Stimulated activated CD8-positive, alpha-beta memory T cell treated with anti-CD3 and anti-CD28 coated beads, Interleukin-4, amount 100 ng/mL, for 4 hours (primary cell): ENCODE data around the gene STON2.
"Not testable (repeated sequence)": the region's sequence is repeated elsewhere in the genome, so short reads cannot be mapped to it uniquely, and the experiment has no call there.

Experiments used
- DNase-seq, 2 donors: peaks; one replicate each; pipeline ENCODE4 v3.0.0-alpha.2; 2020; ENCODE audit warnings: low read depth in 2 of 2, low spot score in 1 of 2

Gene STON2

DNA sequence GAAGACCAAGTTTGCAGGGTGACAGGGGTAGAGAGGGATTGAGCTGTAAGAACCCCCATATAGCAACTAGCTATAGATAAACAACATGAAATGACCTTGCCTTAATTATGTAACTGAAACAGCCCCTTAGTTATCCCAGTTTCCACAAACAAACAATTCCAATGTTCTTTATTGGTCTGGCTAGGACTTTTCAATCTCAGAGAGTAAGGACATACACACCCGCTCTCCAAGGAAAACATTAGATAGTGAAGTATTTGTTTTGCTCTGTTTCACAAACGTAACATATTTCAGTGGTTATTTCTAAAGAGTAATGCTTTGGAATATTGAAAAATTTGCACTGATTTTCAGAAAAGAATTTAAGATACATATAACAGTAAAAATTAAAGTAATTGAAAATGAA lies 127.8 kb downstream of the STON2 start:
- DNase-seq: no peak

DNA sequence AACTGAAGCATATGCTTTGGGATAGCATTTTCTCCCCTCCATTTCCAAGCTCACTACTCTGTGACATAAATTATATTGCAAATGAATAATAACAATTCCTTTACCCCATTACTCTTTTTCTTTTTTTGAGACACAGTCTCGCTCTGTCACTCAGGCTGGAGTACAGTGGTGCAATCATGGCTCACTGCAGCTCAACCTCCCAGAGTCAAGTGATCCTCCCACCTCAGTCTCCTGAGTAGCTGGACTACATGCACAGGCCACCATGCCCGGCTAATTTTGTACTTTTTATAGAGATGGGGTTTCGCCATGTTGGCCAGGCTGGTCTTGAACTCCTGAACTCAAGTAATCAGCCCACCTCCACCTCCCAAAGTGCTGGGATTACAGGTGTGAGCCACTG lies 130.1 kb downstream of the STON2 start:
- no peak for DNase-seq

DNA sequence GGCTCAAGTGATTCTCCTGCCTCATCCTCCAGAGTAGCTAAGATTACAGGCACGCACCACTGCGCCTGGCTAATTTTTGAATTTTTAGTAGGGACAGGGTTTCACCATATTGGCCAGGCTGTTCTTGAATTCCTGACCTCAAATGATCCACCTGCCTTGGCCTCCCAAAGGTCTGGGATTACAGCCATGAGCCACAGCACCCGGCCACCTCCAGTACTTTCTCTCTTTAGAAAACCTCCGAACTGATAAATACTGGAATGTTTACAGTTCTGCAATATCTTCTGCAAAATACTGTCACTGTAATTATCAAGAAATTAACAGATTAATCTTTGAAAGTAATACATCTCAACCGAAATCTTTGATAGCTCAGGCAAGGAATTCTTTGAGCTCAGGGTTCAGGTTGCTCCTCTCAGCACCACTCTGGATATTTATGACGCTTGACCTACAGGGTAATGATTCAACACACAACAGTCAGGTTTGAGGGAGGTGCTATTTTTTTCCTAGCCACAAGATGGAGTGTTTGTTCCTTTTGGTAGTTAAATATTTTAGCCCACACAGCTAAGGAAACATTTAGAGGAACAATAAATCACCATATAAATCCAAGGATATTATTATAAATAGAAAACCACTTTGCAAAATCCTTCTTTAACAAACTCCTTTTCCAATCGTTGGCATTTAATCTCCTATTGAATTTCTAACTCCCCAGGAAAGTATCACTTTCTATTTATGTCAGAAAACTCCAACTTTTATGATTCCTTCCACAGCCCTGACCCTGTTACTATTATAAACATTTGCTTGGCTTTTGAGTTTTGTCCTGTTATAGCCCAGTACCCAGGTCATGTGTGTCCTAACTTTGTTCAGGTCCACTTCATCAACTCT lies 130.8 kb downstream of the STON2 start:
- DNase-seq: no peak

DNA sequence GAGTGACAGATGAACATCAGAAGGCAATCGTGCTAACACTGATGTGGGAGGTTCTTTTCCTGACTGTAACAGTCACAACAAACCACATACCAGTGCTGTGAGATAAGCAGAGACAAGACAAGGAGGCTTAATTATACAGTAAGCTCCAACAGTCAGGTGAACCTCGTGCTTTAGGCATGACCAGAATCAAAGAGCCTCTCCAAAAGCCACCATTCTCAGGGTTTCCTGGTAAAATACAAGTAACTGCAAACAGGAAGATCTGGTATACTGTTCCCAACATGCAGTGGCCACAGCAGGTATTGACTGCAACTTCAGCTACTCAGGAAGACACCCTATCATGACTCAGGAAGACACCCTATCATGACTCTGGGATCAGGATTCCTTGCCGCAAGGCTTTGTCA lies 132.1 kb downstream of the STON2 start:
- DNase-seq: no peak

DNA sequence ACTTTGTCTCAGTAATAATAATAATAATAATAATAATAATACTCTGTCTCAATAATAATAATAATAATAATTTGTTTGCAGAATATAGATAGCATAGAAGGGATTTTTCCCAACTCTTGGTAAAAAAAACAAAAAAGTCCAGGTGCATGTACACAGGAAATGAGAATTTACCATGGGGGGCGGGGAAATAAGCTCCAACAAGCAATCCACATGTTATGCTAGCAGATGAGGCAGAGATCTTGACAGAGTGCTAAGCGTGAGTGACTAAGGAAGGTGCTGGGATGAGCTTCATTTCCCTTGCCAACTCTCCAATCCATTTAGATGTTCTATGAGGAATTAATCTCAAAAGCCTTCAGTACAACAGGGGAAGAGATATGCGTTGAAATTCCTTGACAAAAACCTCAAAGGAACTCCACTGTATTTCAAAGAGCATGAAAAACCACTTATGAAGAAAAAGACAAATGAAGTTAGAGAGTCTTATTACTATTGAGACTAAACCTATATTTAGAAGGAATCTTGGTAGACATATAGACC lies 134.4 kb downstream of the STON2 start:
- DNase-seq: no peak

DNA sequence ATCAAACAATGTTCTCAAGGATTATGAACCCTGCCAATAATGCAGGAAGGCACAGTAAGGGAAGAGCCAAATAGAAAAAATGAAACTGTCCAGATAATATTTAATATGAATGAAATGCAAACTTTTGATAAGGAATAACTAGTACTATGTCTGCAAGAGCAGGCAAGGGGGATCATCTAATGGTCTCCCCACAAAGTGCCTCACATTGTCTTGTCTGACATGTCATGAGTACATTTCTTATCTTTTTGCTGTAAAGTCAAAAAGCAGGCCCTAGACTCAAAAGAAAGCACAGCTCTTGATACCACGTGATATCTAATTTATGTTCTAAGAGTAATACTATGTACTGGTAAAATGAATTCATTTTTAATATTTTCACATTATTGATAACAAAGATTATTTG lies 135.5 kb downstream of the STON2 start:
- no peak for DNase-seq

DNA sequence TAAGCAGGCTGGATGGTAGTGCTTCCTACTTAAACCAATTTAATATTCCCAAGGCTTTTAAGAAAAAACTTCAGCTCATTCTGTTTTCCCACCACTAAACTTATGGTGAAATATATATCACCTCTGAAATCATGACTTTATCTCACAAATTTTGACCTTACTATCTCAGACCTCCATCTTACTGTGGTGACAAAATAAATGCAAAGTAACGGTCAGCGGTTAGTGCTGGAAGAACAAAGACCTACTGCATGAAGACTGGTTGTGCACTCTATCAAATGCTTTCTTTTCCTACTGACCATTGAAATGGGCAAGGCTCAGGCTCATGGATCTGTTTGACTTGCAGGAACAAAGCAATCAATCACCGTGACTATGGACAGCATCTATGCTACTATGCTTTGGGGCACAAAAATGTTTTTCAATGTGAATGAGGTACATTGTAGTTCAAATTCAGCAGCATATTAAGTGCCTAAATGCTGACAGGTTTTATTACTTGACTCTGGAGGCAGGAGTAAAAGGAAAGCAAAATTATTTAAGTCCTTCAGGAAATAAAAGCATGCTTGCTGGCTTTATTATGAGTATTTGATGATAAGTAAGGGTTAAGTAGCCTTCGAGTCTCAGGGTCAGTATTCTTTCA lies 136.2 kb downstream of the STON2 start:
- no peak for DNase-seq

DNA sequence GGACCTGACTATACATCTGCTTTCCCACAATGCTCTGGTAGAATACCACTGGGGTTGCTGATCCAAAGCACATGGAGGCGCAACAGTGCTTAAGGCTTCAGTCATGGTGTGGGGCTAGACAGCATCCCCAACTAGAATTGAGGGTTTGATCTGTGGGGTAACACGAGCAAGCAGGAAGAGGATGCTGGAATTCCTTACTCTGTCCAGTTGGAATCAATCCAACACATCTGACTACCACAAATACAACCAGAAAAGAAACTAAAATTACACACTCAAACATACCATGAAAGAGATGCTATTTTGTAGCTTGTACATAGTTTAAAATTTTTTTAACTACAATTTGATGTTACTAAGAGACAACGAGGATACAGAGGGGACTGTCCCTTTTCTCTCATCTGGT lies 138.9 kb downstream of the STON2 start:
- DNase-seq: no peak

DNA sequence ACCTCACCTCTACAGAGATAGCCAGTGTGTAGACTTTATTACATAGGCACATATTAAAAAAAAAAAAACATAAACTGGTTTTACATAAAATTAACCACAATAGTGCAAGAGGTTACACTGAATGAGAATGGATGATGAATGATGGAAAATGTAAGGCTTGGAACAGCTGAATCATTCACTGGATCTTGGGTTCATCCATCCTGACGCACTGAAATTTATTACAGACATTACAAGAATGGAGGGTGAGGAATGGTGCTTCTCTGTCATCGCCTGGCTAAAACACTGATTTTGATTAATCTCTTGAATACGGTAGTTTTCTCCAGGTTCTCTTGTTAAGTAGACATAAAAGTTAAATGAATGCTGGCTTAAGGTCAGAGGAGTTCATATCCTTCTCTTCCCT lies 139.4 kb downstream of the STON2 start:
- no peak for DNase-seq

DNA sequence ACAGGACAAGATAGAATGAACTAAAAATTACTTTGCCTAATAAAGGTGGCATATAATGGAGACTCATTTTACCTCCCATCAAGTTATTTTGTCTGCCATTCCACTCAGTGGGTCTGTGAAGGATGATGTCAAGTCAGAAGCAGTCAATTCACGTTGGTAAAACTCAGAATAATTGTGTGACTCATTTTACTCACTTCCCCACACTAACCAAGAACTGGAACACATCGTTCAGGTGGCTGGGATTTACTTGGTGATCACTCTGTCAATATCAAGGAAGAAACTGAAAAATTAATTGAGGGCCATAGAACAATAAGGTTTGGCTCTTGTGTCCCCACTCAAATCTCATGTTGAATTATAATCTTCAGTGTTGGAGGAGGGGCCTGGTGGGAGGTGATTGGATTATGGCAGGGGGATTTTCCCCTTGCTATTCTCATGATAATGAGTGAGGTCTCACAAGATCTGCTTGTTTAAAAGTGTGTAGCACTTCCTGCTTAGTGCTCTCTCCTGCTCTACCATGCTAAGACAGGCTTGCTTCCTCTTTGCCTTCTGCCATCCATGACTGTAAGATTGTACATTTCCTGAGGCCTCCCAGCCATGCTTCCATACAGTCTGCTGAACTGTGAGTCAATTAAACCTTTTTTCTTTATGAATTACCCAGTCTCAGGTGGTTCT lies 143.7 kb downstream of the STON2 start:
- DNase-seq: no peak

DNA sequence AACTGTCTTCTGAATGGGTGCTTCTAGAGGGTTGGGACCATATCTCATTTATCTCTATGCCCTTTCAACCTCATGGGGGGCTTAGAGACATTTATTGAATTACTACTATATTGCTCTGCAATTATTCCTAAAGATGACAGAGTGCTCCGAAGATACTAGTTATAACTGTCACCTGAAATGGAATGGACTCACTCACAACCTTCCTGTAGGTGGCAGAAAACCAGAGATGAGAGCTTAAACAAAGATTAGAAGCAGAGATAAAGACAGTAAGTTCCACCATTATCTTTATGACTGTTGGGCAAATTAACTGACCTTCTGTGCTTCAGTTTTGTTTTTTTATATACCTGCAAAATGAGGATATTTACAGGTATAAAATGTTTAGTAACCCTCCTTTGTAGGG lies 147.8 kb downstream of the STON2 start:
- DNase-seq: no peak

DNA sequence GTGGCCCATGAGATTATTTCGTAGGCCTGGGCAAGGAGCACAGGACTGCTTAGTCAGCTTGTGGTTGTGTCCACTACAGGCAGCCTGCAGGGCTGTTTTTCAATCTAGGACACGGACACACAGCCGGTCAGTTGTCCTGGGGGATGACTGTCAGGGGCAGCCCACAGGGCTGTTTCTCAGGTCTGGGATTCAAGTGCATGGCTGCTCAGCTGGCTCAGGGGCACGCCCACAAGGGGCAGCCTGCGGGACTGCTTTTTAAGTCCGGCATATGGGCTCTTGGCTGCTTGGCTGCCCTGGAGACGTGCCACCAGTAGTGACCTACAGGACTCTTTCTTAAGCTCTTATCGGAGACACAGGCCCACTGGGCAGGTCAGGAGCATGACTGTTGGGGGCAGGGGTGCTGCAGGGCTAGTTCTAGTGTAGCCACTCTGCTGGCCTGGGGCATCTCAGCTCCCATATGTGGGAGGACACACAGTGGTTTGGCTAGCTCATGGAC lies 152.8 kb downstream of the STON2 start:
- no peak for DNase-seq

DNA sequence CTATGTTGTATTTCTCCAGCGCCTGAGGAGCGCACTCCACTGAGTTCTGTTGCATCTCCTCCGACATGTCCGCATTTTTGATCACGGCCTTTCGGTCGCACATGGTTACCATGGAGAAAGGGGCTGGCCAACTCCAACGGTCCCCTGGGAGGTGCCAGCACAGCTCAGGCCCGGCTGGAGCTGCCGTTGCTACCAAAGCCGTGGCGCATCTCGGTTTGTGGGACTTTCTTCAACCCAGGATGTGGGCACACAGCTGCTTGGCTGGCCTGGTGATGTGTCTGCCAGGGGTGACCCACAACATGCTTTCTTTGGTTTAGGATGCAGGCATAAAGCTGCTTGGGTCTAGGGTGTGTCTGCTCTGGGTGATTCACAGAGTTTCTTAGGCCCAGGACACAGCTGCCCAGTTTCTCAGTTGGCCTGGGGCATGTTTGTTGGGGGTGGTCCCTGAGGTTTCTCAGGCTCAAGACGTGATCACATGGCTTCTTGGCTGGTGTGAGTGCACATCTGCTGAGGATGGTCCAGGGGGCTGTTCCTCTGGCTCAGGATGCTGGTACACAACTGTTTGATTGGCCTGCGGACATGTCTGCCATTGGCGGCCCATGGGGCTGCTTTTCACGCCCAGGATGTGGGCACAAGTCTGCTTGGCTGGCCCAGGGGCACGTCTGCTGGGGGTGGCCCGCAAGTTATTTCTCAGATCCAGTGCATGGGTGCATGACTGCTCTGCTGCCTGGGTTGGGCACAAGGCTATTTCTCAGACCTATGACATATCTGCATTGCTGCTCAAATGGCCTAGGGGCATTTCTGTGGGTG lies 153.5 kb downstream of the STON2 start:
- no peak for DNase-seq

DNA sequence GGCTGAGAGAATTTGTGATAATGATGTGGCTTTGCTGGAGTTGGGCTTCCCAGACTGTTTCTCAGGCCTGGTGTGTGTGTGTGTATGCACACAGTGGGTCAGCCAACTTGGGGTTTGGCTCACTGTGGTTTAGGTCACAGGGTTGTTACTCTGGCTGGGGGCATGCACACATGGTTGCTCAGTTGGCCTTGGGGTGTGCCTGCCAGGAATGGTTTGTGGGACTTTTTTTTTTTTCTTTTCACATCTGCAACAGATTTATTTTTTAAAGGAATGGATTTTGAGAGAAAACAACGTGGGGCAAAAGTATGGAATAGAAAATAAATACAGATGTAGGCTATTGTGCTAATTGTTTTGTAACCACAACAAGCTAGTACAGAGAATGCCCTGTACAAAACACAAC lies 154.4 kb downstream of the STON2 start:
- DNase-seq: no peak

DNA sequence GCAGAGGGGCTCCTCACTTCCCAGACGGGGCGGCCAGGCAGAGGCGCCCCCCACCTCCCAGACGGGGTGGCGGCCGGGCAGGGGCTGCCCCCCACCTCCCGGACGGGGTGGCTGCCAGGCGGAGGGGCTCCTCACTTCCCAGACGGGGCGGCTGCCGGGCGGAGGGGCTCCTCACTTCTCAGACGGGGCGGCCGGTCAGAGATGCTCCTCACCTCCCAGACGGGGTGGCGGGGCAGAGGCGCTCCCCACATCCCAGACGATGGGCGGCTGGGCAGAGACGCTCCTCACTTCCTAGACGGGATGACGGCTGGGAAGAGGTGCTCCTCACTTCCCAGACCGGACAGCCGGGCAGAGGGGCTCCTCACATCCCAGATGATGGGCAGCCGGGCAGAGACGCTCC lies 155.7 kb downstream of the STON2 start:
- DNase-seq: not testable (repeated sequence)

DNA sequence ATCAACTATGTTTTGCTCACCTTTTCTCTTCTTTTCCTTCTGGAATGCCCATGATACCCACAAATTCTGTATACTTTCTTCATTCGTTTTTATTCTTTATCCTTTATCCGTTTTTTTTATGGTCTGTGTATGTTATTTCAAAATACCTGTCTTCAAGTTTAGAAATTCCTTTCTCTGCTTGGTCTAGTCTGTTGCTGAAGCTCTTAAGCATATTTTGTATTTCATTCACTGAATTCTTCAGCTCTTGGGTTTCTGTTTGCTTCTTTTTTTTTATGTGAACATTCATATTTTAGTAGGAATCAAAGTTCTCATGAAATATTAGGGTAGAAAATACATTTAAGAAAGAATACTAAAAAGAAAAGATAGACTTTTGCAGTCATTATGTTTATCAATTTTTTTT lies 156.6 kb downstream of the STON2 start:
- no peak for DNase-seq

DNA sequence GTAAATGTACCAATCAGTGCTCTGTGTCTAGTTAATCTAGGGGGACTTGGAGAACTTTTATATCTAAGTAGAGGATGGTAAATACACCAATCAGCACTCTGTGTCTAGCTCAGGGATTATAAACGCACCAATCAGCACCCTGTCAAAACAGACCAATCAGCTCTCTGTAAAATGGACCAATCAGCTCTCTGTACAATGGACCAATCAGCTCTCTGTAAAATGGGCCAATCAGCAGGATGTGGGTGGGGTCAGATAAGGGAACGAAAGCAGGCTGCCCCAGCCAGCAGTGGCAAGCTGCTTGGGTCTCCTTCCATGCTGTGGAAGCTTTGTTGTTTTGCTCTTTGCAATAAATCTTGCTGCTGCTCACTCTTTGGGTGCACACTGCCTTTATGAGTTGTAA lies 163.3 kb downstream of the STON2 start:
- not testable (repeated sequence) for DNase-seq

DNA sequence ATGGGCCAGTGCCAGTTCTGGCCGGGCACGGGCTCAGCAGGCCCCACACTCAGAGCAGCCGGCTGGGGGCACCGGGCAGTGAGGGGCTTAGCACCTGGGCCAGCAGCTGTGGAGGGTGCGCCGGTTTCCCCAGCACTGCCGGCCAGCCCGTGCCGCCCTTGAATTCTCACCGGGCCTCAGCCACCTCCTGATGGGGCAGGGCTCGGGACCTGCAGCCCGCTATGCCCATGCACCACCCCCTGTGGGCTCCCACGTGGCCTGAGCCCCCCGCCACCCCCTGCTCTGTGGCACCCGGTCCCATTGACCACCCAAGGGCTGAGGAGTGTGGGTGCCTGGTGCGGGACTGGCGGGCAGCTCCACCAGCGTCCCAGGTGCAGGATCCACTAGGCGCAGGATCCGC lies 164.0 kb downstream of the STON2 start:
- DNase-seq: no peak

DNA sequence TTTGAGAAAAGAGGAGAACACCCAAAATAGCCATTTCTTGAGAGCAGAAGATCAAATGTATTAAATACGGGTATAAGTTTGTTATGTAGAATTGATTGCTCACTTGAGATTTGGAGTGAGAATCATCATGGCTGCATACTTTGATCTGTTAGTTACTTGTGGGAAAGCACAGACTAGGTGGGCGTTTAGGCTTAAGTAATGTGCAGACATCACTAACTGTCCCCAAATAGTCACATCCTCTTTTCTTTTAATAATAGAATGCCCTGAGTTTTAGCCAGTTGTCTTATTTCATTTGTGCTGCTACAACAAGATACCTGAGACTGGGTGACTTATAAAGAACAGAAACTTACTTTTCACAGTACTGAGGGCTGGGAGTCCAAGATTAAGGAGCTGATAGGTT lies 165.0 kb downstream of the STON2 start:
- DNase-seq: no peak

DNA sequence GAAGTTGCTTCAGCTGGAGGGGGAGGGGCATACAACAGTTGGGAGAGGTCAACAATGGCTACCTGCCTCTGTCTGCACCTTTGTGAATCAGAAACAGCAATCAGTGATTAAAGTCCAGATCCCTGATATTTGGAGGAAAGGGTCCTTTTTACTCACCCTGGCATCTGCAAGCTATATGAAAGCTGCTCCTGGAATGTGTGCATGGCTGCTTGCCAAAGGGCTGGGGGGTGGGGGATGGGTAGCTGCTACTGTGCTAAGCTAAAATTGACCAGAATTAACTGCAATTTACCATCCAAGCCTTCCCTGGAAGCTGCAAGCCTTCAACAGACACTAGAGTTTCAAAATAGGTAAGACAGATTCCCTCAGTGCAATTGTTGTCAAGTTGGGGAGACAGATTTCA lies 165.8 kb downstream of the STON2 start:
- no peak for DNase-seq

DNA sequence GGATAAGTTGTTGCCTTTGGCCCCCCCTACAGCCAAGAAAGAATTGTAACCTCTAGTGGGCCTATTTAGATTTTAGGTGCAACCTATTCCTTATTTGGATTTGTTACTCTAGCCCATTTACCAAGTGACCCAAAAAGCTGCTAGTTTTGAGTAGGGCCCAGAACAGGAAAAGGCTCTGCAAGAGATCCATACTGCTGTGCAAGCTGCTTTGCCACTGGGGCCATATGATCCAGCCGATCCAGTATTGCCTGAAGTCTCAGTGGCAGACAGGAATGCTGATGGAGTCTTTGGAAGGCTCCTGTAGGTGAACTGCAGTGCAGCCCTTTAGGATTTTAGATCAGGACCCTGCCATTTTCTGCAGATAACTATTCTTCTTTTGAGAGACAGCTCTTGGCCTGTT lies 166.5 kb downstream of the STON2 start:
- DNase-seq: no peak
